Ishikawa (cell line): Measurements from ENCODE around the gene NUDT7.

Source experiments
- CEBPB ChIP-seq: IDR thresholded peaks from 2 replicates; pipeline ENCODE4 v1.6.1; 2012
- CREB1 ChIP-seq: IDR thresholded peaks from 2 replicates; pipeline ENCODE4 v1.6.1; 2012; ENCODE audit warnings: low read depth
- EGR1 ChIP-seq: IDR thresholded peaks from 2 replicates; pipeline ENCODE4 v1.6.1; 2012
- EP300 ChIP-seq: IDR thresholded peaks from 2 replicates; pipeline ENCODE4 v1.6.1; 2012; ENCODE audit warnings: borderline replicate concordance
- FOXM1 ChIP-seq: IDR thresholded peaks from 2 replicates; pipeline ENCODE4 v1.6.1; 2012; ENCODE audit warnings: low read depth, borderline replicate concordance
- NFIC ChIP-seq: IDR thresholded peaks from 2 replicates; pipeline ENCODE4 v1.6.1; 2012
- RAD21 ChIP-seq: IDR thresholded peaks from 2 replicates; pipeline ENCODE4 v1.6.1; 2012; ENCODE audit warnings: low read depth
- TAF1 ChIP-seq: IDR thresholded peaks from 2 replicates; pipeline ENCODE4 v1.6.1; 2012; ENCODE audit warnings: low read depth, mild to moderate bottlenecking
- TCF12 ChIP-seq: IDR thresholded peaks from 2 replicates; pipeline ENCODE4 v1.6.1; 2012; ENCODE audit warnings: low read depth
- TEAD4 ChIP-seq: IDR thresholded peaks from 2 replicates; pipeline ENCODE4 v1.6.1; 2012
- YY1 ChIP-seq: IDR thresholded peaks from 2 replicates; pipeline ENCODE4 v1.6.1; 2012; ENCODE audit warnings: low read depth
- ZBTB7A ChIP-seq: IDR thresholded peaks from 2 replicates; pipeline ENCODE4 v1.6.1; 2012; ENCODE audit warnings: low read depth
- TF ChIP-seq, protein P1 (sequence below): IDR thresholded peaks from 2 replicates; pipeline ENCODE4 v1.6.1; 2012
- TF ChIP-seq, protein P2 (sequence below): IDR thresholded peaks from 2 replicates; pipeline ENCODE4 v1.6.1; 2012; ENCODE audit warnings: low read depth, mild to moderate bottlenecking
- TF ChIP-seq, protein P3 (sequence below): IDR thresholded peaks from 2 replicates; pipeline ENCODE4 v1.6.1; 2012

NUDT7 gene

DNA sequence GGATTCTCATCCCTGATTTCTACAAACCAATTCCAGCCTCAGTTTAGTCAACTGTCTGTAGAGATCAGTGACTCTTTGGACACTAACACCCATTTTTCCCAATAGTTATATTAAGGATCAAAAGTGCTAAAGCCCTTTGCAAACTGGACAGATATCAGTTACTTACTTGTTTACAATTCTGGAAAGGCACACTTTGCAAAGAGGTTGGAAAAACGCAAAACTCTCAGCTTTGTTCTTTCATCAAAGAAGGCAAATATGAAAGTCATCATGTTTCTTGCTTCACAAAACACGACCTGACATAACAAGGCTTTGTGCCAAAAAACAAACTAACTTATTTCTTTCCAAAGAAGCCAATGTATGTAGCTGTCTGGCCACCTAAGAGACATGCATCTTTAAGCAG, 39.9 kb downstream of the NUDT7 start:
- TF ChIP-seq CREB1 = no peak
- TF ChIP-seq EP300 = no peak
- TF ChIP-seq, protein P1, sequence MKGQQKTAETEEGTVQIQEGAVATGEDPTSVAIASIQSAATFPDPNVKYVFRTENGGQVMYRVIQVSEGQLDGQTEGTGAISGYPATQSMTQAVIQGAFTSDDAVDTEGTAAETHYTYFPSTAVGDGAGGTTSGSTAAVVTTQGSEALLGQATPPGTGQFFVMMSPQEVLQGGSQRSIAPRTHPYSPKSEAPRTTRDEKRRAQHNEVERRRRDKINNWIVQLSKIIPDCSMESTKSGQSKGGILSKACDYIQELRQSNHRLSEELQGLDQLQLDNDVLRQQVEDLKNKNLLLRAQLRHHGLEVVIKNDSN = no peak
- TF ChIP-seq, protein P2, sequence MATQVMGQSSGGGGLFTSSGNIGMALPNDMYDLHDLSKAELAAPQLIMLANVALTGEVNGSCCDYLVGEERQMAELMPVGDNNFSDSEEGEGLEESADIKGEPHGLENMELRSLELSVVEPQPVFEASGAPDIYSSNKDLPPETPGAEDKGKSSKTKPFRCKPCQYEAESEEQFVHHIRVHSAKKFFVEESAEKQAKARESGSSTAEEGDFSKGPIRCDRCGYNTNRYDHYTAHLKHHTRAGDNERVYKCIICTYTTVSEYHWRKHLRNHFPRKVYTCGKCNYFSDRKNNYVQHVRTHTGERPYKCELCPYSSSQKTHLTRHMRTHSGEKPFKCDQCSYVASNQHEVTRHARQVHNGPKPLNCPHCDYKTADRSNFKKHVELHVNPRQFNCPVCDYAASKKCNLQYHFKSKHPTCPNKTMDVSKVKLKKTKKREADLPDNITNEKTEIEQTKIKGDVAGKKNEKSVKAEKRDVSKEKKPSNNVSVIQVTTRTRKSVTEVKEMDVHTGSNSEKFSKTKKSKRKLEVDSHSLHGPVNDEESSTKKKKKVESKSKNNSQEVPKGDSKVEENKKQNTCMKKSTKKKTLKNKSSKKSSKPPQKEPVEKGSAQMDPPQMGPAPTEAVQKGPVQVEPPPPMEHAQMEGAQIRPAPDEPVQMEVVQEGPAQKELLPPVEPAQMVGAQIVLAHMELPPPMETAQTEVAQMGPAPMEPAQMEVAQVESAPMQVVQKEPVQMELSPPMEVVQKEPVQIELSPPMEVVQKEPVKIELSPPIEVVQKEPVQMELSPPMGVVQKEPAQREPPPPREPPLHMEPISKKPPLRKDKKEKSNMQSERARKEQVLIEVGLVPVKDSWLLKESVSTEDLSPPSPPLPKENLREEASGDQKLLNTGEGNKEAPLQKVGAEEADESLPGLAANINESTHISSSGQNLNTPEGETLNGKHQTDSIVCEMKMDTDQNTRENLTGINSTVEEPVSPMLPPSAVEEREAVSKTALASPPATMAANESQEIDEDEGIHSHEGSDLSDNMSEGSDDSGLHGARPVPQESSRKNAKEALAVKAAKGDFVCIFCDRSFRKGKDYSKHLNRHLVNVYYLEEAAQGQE = no peak
- TF ChIP-seq, protein P3, sequence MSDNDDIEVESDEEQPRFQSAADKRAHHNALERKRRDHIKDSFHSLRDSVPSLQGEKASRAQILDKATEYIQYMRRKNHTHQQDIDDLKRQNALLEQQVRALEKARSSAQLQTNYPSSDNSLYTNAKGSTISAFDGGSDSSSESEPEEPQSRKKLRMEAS = no peak
- TF ChIP-seq CEBPB = no peak
- TF ChIP-seq NFIC = no peak
- TF ChIP-seq TCF12 = no peak
- TF ChIP-seq TAF1 = no peak
- TF ChIP-seq EGR1 = no peak
- no peak for TF ChIP-seq ZBTB7A
- TF ChIP-seq TEAD4 = no peak
- TF ChIP-seq RAD21 = no peak

DNA sequence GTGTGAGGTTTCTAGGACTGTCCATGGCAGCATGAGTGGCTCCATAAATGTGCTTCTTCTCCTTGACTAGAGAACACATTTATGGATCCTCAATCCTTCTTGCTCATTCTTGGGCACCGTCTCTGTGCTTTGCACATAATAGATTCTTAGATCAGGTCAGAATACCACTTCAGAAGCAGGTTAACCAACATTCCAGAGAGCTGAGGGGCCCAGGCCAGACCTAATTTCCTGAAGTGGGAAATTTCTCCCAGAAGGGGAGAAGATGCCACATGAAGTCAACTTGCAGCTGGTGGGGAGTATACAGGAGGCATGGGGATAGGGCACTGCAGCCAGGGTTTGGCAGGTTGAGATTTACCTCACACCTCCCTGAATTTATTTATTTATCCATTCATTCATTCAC, 41.7 kb downstream of the NUDT7 start:
- TF ChIP-seq TCF12 (no peak), CREB1 (no peak), TEAD4 (no peak), EGR1 (no peak), YY1 (no peak), CEBPB (no peak), EP300 (no peak), TAF1 (no peak), NFIC (no peak), RAD21 (no peak), FOXM1 (no peak), ZBTB7A (no peak)
- TF ChIP-seq, protein P1 = no peak
- TF ChIP-seq, protein P3 = no peak
- TF ChIP-seq, protein P2 = no peak

DNA sequence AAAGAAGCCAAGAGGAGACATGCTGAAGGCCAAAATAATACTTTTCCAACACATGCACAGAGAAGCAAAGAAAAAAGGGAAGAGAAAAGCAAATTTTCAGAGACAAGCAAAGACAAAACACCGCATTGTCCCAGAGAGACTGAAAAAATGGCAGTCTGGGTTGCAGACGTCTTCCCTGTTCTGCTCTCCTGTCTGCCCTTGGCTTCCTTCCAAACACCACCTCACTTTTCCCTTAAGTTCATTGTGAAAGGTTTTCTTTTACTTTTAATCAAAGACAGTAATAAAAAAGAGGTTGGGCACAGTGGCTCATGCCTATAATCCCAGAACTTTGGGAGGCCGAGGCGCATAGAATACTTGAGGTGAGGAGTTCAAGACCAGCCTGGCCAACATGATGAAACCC, 44.9 kb downstream of the NUDT7 start:
- no peak for TF ChIP-seq TAF1
- TF ChIP-seq TEAD4 = no peak
- no peak for TF ChIP-seq CEBPB
- TF ChIP-seq CREB1 = no peak
- TF ChIP-seq FOXM1 = no peak
- TF ChIP-seq RAD21 = no peak
- no peak for TF ChIP-seq NFIC
- TF ChIP-seq, protein P1 = no peak
- TF ChIP-seq, protein P2 = no peak
- TF ChIP-seq ZBTB7A = no peak
- TF ChIP-seq TCF12 = no peak
- TF ChIP-seq EGR1 = no peak
- TF ChIP-seq, protein P3 = no peak
- TF ChIP-seq EP300 = no peak

DNA sequence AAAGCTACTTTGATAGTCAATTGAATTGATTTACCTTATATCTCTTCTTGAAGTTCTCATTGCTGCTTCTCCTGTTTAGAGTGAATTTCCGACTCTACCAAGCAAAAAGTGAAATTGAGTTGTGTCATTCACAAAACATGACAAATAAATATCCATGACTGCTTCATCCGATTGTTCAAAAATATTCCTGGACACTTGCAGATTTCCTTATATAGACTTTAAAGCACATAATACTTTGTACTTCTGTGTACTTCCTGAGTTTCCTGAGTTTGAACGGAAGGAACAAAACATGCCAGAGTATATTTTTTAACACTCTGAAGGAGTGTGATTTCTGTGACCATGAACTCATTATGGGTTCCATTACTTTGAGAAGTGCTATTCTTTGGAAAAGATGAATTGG, 45.5 kb downstream of the NUDT7 start:
- TF ChIP-seq CREB1 (no peak), EP300 (no peak), YY1 (no peak)
- TF ChIP-seq, protein P2 = no peak
